ENCODE data around the gene TMCO4.
"Not testable (repeated sequence)": the region's sequence is repeated elsewhere in the genome, so short reads cannot be mapped to it uniquely, and the experiment has no call there.

TMCO4 gene

GRCh38 chr1:19799230-19800075 is at the start of gene TMCO4:
TMCO4 (minus strand) TSS chr1:19799916; CDS start chr1:19780758, 19,158 bp downstream.
- in situ Hi-C loops (cut with MboI; ENCODE audit: low sequenced_read_pairs), result no loop called here

GRCh38 chr1:19849307-19849706 is 49.6 kb upstream of the TMCO4 start:
- in situ Hi-C loops (cut with MboI; ENCODE audit: low sequenced_read_pairs), result not testable (repeated sequence)

GRCh38 chr1:19847334-19847733 is 47.6 kb upstream of the TMCO4 start:
- in situ Hi-C loops (cut with MboI; ENCODE audit: low sequenced_read_pairs), result not testable (repeated sequence)

- in situ Hi-C loops (cut with MboI; ENCODE audit: low sequenced_read_pairs), result no loop called here
Measured at GRCh38 chr1:19846338-19846737, 46.6 kb upstream of the TMCO4 start.

DNA sequence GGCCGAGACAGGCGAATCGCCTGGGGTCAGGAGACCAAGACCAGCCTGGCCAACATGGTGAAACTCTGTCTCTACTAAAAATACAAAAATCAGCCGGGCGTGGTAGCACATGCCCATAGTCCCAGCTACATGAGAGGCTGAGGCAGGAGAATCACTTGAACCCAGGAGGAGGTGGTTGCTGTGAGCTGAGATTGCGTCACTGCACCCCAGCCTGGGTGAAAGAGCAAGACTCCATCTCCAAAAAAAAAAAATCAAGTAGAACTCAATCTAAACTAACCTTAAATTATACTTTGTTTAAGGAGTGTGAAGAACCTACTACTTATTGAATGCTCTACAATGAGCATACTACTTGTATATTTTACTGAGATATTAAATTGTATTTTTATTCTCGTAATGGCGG is 45.8 kb upstream of the TMCO4 start:
- in situ Hi-C loops (cut with MboI; ENCODE audit: low sequenced_read_pairs), result no loop called here

DNA sequence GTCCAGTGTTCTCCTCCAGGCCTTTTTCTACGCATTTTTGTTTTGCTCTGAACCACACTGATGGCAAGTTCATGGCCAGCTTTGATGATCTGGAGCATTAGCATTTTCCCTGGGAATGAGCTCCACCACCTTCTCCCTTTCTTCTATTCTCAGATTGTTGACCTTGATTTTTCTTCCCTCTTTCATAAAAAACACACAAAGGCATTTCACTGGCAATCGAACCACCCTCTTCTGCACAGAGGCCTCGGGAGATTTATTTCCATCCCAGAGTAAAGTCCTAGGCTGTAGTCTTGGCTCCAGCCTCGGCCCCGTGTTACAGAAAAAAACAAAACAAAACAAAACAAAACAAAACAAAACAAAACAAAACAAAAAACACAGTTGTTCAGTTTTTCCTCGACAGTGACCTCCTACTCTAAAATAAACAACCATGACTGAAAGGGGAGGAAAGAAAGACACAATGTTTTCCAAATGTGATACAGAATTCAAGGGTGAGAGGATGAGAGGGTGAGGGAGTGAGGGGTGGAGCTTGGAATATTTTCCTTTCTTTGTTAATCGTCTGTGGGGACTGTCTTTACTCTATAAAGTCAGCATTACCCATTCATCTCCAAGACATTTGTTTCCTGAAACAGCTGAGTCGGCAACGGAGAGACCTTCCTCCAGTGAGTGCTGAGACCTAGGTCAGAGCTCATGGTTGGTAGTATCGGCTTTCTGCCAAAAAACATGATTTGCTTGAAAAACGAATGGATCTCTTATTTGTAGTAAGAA is 45.2 kb upstream of the TMCO4 start:
- in situ Hi-C loops (cut with MboI; ENCODE audit: low sequenced_read_pairs), result no loop called here

DNA sequence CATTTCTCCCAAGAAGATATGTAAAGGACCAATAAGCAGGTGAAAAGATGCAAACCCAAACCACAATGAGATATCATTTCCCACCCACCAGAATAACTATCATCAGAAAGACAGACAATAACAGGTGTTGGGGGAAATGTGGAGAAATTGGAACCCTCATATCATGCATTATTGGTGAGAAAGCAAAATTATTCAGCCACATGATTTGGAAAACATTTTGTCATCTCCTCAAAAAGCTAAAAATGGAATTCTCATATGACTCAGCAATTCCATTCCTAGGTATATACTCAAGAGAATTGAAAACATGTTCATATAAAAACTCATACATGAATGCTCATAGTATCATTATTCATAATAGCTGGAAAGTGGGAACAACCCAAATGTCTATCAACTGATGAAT is 40.5 kb upstream of the TMCO4 start:
- in situ Hi-C loops (cut with MboI; ENCODE audit: low sequenced_read_pairs), result no loop called here

DNA sequence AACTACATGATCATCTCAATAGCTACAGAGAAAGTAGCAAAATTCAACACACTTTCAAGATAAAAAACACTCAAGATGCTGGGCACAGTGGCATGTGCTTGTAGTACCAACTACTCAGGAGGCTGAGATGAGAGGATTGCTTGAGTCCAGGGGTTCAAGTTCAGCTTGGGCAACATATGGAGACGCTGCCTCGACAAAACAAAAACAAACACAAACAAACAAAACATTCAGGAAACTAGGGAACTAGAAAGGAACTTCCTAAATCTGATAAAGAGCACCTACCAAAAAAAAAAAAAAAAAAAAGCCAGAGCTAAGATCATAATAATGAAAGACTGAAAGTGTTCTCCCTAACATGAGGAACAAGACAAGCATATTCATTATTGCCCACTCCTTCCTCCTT is 38.1 kb upstream of the TMCO4 start:
- in situ Hi-C loops (cut with MboI; ENCODE audit: low sequenced_read_pairs), result no loop called here

- in situ Hi-C loops (cut with MboI; ENCODE audit: low sequenced_read_pairs), result no loop called here
Measured at GRCh38 chr1:19835578-19835977, 35.9 kb upstream of the TMCO4 start.

DNA sequence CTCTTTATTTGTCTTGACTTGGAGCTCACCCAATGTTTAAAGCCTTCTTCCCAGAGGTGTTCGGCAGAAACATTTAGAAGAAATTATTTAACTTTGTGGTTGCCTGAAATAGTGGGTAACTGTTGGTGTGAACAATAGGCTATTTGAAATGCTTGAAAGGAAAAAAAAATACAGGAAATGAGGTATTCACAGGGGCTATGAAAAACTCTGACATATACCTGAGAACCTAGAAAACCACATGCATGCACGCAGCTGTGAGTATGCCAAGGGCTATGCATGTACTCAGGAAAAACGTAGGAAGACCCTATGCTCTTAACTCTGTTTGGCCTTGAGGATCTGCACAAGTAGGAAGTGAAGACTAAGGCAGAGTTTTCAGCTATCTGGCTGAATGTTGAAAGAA is 31.7 kb upstream of the TMCO4 start:
- in situ Hi-C loops (cut with MboI; ENCODE audit: low sequenced_read_pairs), result no loop called here

GRCh38 chr1:19828546-19828945 is 28.8 kb upstream of the TMCO4 start:
- in situ Hi-C loops (cut with MboI; ENCODE audit: low sequenced_read_pairs), result no loop called here

DNA sequence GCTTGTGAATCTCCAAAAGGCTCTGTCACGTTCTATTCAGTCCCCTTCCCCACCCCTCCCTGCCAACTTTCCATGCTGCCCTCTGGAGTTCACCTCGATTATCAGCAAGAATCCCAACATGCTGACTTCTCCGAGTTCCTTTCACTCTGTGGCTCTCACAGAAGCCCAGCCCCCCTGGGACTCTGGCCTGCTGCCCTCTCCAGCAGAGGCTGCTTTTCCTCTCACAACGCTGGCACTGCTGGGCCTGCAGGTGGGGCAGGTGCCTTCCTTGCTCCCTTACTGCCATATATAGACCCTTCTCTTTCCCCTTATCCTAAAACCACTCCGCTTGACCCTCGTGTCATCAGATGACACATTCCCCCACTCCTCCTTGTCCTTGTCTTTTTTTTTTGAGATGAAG is 25.6 kb upstream of the TMCO4 start:
- in situ Hi-C loops (cut with MboI; ENCODE audit: low sequenced_read_pairs), result no loop called here

GRCh38 chr1:19824541-19824940 is 24.8 kb upstream of the TMCO4 start:
- in situ Hi-C loops (cut with MboI; ENCODE audit: low sequenced_read_pairs), result no loop called here

DNA sequence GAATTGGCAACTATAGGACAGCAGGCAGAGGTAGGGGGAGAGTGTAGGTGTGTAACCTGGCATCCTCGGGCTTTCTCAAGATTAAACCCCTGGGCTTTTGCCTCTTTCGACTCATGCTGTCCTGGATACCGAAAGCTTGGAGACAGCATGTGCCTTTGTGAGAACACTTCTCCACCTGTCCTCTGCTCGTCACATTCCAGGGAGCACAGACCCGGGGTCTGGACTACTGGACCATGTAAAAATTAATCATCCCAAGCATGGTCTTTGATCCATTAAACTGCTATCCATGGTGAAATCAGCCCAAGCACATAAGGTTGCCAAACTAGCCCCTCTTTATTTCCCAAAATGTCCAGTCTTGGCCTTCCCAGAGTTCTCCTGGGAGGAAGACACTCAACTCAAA is 24.3 kb upstream of the TMCO4 start:
- in situ Hi-C loops (cut with MboI; ENCODE audit: low sequenced_read_pairs), result no loop called here

GRCh38 chr1:19819701-19820100 is 20.0 kb upstream of the TMCO4 start:
- in situ Hi-C loops (cut with MboI; ENCODE audit: low sequenced_read_pairs), result no loop called here

DNA sequence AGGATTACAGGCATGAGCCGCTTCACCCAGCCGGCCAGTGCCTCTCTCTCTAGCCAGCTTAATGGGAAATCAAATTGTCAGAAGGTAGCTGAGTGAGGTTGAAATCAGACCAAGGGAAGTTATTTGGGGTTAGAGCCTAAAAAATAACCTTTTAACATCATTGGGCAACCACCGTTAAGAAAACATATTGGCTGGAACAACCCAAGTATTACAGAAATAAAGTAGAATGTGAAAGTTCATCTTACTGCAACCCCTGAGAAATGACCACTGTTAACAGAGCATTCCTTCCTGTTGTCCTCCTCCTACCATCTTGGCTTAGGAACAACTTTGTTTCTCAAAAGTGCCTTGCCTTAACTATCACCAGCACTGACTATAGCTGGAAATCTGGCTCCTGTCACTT is 18.6 kb upstream of the TMCO4 start:
- in situ Hi-C loops (cut with MboI; ENCODE audit: low sequenced_read_pairs), result no loop called here

DNA sequence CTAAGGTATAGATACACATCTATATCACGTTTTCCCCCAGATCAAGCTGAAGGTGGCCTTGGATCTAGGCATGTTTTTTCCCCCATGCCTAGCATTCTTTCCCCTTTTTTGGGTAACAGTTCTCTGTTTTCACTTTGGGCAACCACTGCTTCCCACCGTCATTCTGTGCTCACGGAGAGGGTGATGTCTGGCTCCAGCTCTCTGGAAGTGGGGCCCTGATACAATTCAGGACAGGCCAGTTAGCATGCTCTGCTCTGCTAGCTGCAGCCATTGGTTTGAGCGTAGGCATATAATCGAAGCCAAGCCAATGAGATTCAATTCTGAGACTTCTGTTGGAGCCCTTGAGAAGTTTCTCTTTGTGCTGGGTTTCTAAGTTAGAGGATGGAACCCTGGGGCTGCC is 17.4 kb upstream of the TMCO4 start:
- in situ Hi-C loops (cut with MboI; ENCODE audit: low sequenced_read_pairs), result no loop called here

DNA sequence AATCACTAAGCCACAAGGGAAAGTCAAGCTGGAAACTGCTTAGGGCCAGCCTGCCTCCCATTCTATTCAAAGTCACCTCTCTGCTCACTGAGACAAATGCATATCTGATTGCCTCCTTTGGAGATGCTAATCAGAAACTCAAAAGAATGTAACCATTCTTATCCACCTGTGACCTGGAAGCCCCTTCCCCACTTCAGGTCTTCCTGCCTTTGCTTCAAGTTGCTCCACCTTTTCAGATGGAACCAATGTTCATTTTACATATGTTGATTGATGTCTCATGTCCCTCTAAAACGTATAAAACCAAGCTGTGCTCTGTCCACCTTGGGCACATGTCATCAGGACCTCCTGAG is 17.0 kb upstream of the TMCO4 start:
- in situ Hi-C loops (cut with MboI; ENCODE audit: low sequenced_read_pairs), result not testable (repeated sequence)

DNA sequence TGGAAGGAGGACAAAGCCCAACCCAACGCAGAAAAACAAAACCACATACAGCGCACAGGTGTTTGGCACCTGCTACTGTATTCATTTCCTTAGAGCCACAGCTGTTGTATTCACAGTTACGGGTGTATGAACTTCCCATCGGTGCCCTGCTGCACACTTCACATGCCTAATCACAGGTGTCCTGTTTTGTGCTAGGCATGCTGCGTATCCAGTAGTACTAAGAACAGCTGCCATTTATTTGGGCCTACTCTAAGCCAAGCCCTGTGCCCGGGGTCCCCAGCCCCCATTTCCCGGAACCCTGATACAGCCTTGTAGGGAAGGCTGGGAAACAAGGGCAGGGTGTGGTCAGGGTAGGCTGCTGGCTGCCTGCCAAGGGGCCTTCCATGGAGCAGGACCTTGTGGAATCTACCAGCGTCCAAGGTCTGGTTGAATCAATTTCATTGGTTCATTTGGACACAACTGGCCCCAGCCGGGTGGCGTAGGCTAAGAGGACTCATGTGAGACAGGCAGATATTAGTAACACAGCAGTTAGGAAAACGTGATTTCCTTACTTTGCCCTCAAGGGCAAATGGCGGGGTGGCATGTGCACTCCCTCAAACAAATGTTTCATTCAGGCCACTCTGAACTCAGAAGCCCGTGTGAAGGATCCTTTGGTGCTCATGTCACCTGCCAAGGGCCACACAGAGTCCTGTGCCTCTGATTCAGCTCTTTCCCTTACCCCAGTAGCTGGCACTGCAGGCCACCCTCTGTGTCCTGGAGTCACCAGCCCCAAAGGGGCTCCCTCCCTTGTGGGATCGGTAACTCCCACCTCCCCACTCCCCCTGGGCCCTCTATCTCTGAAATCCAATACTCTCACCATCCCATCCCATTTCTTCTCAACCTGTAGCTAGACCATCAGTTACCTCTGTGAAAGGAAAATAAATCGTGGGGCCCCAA is 16.4 kb upstream of the TMCO4 start:
- in situ Hi-C loops (cut with MboI; ENCODE audit: low sequenced_read_pairs), result no loop called here

GRCh38 chr1:19814681-19815503 is 15.2 kb upstream of the TMCO4 start, which contains the start of gene RNF186:
RNF186 (minus strand) TSS chr1:19815283; CDS start chr1:19815101, 182 bp downstream.
- in situ Hi-C loops (cut with MboI; ENCODE audit: low sequenced_read_pairs), result no loop called here

Data from HL-60/S4 (cell line).